ENCODE measurements around the gene ANKS1A. TPM values are rescaled to one million over a fixed set of nuclear protein-coding genes. Genes with fewer than 3 reads are reported as not detected.

Gene ANKS1A
- total RNA-seq, 2 donors from 2014 or later = 34.9 to 36.4 TPM

DNA sequence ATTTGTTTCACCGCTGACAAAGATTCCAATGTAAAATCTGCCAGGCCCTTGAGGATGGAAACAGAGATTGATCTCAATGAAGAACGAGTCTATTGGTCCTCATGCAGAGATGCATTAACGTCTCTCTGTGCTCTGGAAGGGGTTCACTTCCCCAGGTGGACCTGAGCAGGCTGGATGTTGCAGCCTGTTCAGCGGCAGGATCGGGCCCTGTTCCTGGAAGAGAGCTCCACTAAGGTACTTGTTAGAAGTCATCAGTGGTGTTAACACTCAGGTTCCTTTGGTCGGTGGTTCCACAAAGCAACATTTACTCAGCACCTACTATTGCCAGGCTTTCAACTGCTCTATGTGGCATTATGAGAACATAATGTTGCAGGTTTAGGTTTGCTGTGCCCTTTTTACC, 144.6 kb downstream of the ANKS1A start:
- Mint-ChIP-seq H3K36me3 (ENCODE audit: low read depth) (peaks cover 11% of the 10 kb centered on the region), H3K27me3 (ENCODE audit: insufficient read depth) (no peaks in the 10 kb centered on the region), H3K4me1 (peaks cover 43% of the 10 kb centered on the region), H3K9me3 (no peaks in the 10 kb centered on the region), H3K4me3 (no peak overlapping the region), H3K27ac (no peak overlapping the region)
- TF ChIP-seq, protein P1, sequence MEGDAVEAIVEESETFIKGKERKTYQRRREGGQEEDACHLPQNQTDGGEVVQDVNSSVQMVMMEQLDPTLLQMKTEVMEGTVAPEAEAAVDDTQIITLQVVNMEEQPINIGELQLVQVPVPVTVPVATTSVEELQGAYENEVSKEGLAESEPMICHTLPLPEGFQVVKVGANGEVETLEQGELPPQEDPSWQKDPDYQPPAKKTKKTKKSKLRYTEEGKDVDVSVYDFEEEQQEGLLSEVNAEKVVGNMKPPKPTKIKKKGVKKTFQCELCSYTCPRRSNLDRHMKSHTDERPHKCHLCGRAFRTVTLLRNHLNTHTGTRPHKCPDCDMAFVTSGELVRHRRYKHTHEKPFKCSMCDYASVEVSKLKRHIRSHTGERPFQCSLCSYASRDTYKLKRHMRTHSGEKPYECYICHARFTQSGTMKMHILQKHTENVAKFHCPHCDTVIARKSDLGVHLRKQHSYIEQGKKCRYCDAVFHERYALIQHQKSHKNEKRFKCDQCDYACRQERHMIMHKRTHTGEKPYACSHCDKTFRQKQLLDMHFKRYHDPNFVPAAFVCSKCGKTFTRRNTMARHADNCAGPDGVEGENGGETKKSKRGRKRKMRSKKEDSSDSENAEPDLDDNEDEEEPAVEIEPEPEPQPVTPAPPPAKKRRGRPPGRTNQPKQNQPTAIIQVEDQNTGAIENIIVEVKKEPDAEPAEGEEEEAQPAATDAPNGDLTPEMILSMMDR (conservative IDR thresholded peaks at IDR 0.05) = no peak
- Histone ChIP-seq H3K9me3 (ENCODE audit: control insufficient read depth, low read length) (no peaks in the 10 kb centered on the region), H3K9ac (ENCODE audit: extremely low read depth, low read length, poor library complexity, severe bottlenecking) (no peak overlapping the region), H3K36me3 (ENCODE audit: control insufficient read depth, insufficient read depth, low read length) (peaks cover 3% of the 10 kb centered on the region), H3K27me3 (ENCODE audit: control insufficient read depth, insufficient read depth, low read length, poor library complexity, severe bottlenecking) (no peaks in the 10 kb centered on the region), H3K27ac (ENCODE audit: low read depth, low read length) (no peak overlapping the region), H3K4me3 (ENCODE audit: low read length) (no peak overlapping the region), H3K4me1 (ENCODE audit: control insufficient read depth, insufficient read depth, low read length) (peaks cover 10% of the 10 kb centered on the region)
- WGBS, 2 experiments (ENCODE audit: insufficient coverage in 1 of 2, insufficient read length in 1 of 2) = 91% methylated on average over 5 to 6 of the region's 6 CpGs
- DNase-seq = no peak

DNA sequence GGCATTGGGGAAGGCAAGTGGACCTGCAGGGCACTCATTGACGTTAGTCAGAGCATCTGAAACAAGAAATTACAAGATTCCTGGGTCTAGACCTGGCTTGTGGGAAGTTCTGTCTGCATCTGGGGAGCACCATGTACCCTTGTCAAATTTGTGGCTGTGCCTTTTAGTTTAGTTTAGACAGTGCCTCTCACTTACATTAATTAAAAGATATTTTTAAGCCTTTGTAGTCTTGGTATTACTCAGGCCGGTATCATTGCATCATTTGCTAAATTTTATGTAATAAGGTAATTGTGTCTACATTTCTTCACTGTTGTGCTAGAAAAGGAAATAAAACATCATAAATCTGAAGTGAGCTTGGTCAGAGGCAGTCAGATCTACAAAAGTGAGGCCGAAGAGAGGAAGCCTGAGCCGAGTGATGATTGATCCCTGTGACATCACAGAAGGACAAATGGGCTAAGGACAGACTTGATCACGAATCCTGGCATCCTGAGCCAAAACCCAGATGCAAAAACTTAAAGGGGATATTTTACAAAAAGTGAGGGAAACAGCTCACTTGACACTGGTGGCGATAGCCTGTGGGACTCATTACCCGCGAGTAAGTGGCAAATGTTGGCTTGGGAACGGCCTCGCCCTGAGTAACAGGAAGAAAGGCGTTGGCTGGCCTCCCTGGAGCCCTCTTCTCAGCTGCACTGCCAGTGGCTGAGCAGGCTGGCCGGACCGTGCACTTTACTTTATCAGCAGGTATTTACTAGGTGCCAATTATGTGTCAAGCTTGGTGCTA, 145.5 kb downstream of the ANKS1A start:
- no peaks in the 10 kb centered on the region for H3K9me3 ChIP-seq (ENCODE audit: control insufficient read depth, low read length)
- H3K9ac ChIP-seq (ENCODE audit: extremely low read depth, low read length, poor library complexity, severe bottlenecking) = no peak overlapping the region
- Mint-ChIP-seq H3K36me3 (ENCODE audit: low read depth) (peaks cover 9% of the 10 kb centered on the region), H3K4me1 (peaks cover 40% of the 10 kb centered on the region), H3K27ac (no peak overlapping the region), H3K4me3 (no peak overlapping the region), H3K27me3 (ENCODE audit: insufficient read depth) (no peaks in the 10 kb centered on the region), H3K9me3 (no peaks in the 10 kb centered on the region)
- peaks cover 3% of the 10 kb centered on the region for H3K36me3 ChIP-seq (ENCODE audit: control insufficient read depth, insufficient read depth, low read length)
- H3K27me3 ChIP-seq (ENCODE audit: control insufficient read depth, insufficient read depth, low read length, poor library complexity, severe bottlenecking) = no peaks in the 10 kb centered on the region
- WGBS, 2 experiments (ENCODE audit: insufficient coverage in 1 of 2, insufficient read length in 1 of 2) = 84 to 87% methylated on average over 13 of the region's 13 CpGs
- peaks cover 10% of the 10 kb centered on the region for H3K4me1 ChIP-seq (ENCODE audit: control insufficient read depth, insufficient read depth, low read length)
- peak; percentile 85 for DNase-seq
- H3K27ac ChIP-seq (ENCODE audit: low read depth, low read length) = no peak overlapping the region
- TF ChIP-seq, protein P1 (conservative IDR thresholded peaks at IDR 0.05) = no peak
- H3K4me3 ChIP-seq (ENCODE audit: low read length) = no peak overlapping the region

GRCh38 chr6:35035481-35036030, 146.5 kb downstream of the ANKS1A start:
- 76 to 90% methylated on average over 2 to 5 of the region's 5 CpGs for WGBS, 2 experiments (ENCODE audit: insufficient coverage in 1 of 2, insufficient read length in 1 of 2)
- H3K4me3 ChIP-seq (ENCODE audit: low read length) = no peak overlapping the region
- TF ChIP-seq, protein P1 (conservative IDR thresholded peaks at IDR 0.05) = no peak
- no peaks in the 10 kb centered on the region for H3K27me3 ChIP-seq (ENCODE audit: control insufficient read depth, insufficient read depth, low read length, poor library complexity, severe bottlenecking)
- Mint-ChIP-seq H3K9me3 (no peaks in the 10 kb centered on the region), H3K36me3 (ENCODE audit: low read depth) (peaks cover 11% of the 10 kb centered on the region), H3K27ac (no peak overlapping the region), H3K27me3 (ENCODE audit: insufficient read depth) (no peaks in the 10 kb centered on the region), H3K4me3 (no peak overlapping the region), H3K4me1 (peaks cover 40% of the 10 kb centered on the region)
- H3K4me1 ChIP-seq (ENCODE audit: control insufficient read depth, insufficient read depth, low read length) = peaks cover 10% of the 10 kb centered on the region
- H3K36me3 ChIP-seq (ENCODE audit: control insufficient read depth, insufficient read depth, low read length) = peaks cover 3% of the 10 kb centered on the region
- H3K9me3 ChIP-seq (ENCODE audit: control insufficient read depth, low read length) = no peaks in the 10 kb centered on the region
- DNase-seq = peak; percentile 48
- H3K9ac ChIP-seq (ENCODE audit: extremely low read depth, low read length, poor library complexity, severe bottlenecking) = no peak overlapping the region
- H3K27ac ChIP-seq (ENCODE audit: low read depth, low read length) = no peak overlapping the region

Data from endodermal cell (in vitro differentiated cells).